Colonic mucosa (tissue), 4 donors: ENCODE measurements around the gene AK4. TPM values are rescaled to one million over a fixed set of nuclear protein-coding genes. Genes with fewer than 3 reads are reported as not detected.

ENCODE experiments used
- DNase-seq: peaks from one replicate; pipeline ENCODE4 v3.0.0-alpha.2; 2020
- H3K27ac ChIP-seq: fragments of 200-600 bp; one replicate; pipeline ENCODE4 v1.8.0; 2021
- H3K27me3 ChIP-seq: fragments of 200-600 bp; one replicate; pipeline ENCODE4 v1.8.0; 2021
- H3K36me3 ChIP-seq: fragments of 200-600 bp; one replicate; pipeline ENCODE4 v1.8.0; 2021
- H3K4me1 ChIP-seq: fragments of 200-600 bp; one replicate; pipeline ENCODE4 v1.8.0; 2021; ENCODE audit warnings: mild to moderate bottlenecking
- H3K4me3 ChIP-seq: fragments of 200-600 bp; one replicate; pipeline ENCODE4 v1.8.0; 2021
- H3K9ac ChIP-seq, 2 donors: one replicate each; pipeline ENCODE4 v1.7.0; 2013; ENCODE audit warnings: control low read depth in 2 of 2, low read depth in 2 of 2, low read length in 2 of 2
- H3K9me3 ChIP-seq: fragments of 200-600 bp; one replicate; pipeline ENCODE4 v1.8.0; 2021
- intact Hi-C: fragments of 100-400 bp; cut with DNase I; formaldehyde crosslinking; loops from one replicate; pipeline ENCODE4 v1.14.1; 2022
- total RNA-seq, 2 donors: library from RNA; stranded (reverse); fragmentation: NEBNext Ultra II Directional in 1 of 2; extraction: Animal tissue kit (Norgen Biotek cat#: 25700) in 1 of 2; gene quantifications; one replicate each; pipeline ENCODE4 v1.2.1, GENCODE V29; 2021
- TF ChIP-seq, protein P1 (sequence below): fragments of 200-600 bp; IDR thresholded peaks from one replicate; pipeline ENCODE4 v1.8.0; 2022; ENCODE audit warnings: antibody characterized with exemption, mild to moderate bottlenecking
- donor health status: healthy.
- donor health status: DM: no; HTN: no; CAD: no.
- donor health status: DM: no; HTN: no; CAD: no.

Gene AK4
- total RNA-seq, 2 donors from 2014 or later = 60.3 to 112 TPM

DNA sequence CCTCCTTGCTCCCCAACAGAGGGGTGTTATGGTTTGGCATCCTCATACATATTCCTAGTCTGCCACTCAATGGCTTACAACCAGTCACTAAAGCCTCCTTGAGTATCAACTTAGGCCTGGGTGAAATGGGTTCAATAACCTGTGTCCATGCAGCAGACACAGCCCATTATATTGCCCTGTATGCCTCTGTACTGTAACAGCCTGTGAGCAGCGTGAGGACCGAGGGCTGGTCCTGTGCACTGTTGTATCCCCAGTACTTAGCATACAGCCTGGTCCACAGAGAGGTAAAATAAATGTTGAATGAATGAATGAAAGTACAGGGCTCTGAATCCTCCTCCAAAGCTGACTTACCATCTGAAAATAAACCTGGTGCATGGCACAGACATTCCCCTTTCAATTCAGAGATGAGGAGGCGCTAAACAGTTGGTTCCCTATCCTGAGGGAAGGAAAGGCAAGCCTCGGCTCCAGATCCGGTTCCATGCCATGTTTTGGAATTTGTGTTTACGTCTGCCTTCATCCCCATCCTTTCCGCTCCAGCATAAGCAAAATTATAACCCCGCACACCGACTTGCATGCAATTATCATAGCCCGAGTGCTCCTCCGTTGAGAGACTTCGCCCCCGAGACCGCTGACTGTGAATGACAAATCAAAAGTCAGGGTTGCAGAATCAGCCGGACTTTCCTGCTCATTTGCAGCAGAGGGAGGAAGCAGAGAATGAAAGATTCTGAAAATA lies 116.4 kb downstream of the AK4 start:
- Histone ChIP-seq H3K4me1 (peaks cover 5% of the 10 kb centered on the region), H3K4me3 (no peak overlapping the region), H3K36me3 (no peaks in the 10 kb centered on the region), H3K27ac (no peak overlapping the region), H3K9ac (no peak overlapping the region), H3K9me3 (no peaks in the 10 kb centered on the region), H3K27me3 (no peaks in the 10 kb centered on the region)
- peak; percentile 38 for DNase-seq
- TF ChIP-seq, protein P1, sequence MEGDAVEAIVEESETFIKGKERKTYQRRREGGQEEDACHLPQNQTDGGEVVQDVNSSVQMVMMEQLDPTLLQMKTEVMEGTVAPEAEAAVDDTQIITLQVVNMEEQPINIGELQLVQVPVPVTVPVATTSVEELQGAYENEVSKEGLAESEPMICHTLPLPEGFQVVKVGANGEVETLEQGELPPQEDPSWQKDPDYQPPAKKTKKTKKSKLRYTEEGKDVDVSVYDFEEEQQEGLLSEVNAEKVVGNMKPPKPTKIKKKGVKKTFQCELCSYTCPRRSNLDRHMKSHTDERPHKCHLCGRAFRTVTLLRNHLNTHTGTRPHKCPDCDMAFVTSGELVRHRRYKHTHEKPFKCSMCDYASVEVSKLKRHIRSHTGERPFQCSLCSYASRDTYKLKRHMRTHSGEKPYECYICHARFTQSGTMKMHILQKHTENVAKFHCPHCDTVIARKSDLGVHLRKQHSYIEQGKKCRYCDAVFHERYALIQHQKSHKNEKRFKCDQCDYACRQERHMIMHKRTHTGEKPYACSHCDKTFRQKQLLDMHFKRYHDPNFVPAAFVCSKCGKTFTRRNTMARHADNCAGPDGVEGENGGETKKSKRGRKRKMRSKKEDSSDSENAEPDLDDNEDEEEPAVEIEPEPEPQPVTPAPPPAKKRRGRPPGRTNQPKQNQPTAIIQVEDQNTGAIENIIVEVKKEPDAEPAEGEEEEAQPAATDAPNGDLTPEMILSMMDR = no peak
- intact Hi-C loops = no loop called here

- DNase-seq = no peak
- intact Hi-C loops = no loop called here
- Histone ChIP-seq H3K27ac (no peak overlapping the region), H3K9me3 (no peaks in the 10 kb centered on the region), H3K9ac (no peak overlapping the region), H3K4me3 (peak overlapping the region; percentile 30), H3K4me1 (peaks cover 5% of the 10 kb centered on the region), H3K27me3 (no peaks in the 10 kb centered on the region), H3K36me3 (no peaks in the 10 kb centered on the region)
- TF ChIP-seq, protein P1 = no peak
Measured at GRCh38 chr1:65265296-65265650, 117.3 kb downstream of the AK4 start.

DNA sequence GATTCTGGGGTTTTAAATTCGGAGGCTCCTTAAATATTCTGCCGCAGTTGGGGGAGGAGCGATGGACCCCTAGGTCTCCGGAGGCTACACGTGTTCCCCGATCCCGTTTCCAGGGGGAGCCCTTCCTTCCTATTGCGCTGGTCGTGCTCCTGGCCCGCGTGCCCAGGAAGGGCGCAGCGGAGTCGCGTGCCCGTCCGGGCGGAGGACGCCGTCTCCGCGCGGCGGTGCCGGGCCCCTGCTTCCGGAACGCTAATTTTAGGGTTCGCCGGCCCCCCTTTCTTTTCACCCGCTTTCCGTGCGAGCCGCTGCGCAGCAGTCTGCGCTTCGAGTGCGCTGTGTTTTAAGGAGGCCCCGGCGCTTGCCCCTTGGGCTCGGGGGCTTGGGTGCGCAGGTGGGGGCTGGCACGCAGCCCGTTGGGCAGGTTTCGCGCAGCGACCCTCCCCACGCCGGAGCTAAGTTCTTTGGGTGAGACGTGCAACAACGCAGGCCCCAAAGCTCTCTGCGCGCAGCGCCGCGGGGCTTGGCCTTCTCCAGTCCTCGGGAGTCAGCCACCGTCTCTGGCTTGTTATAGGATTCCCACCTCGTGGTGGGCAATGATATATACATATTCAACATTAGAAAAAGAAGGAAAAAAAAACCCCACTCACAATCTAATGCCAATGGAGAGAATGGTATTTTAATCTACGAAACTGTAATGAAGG lies 117.8 kb downstream of the AK4 start:
- peak; percentile 36 for DNase-seq
- Histone ChIP-seq H3K27ac (no peak overlapping the region), H3K9me3 (no peaks in the 10 kb centered on the region), H3K36me3 (no peaks in the 10 kb centered on the region), H3K4me3 (peak overlapping the region; percentile 30), H3K9ac (peak overlapping the region in 1 of 2 donors; percentile 50), H3K27me3 (no peaks in the 10 kb centered on the region), H3K4me1 (peaks cover 5% of the 10 kb centered on the region)
- intact Hi-C loops = no loop called here
- TF ChIP-seq, protein P1 = no peak

DNA sequence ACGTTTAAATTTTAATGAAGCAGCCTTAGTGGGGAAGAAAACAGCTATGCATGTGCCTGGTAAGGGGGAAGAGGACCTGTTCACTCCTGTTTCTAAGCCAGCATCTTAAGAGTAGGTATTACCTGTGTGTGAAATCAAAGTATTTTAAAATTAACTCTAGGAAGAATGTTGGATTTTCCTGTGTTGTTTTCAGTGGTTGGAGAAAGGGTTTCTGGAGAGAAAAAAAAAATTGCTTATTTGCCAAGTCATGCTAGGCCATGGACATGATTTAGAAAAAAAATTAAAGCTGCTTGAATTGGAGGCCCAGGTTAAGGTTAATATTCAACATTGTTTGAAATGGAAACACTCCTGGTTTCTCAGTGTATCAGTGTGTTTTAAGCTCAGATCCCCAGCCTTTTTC lies 118.5 kb downstream of the AK4 start:
- no peak for DNase-seq
- Histone ChIP-seq H3K27me3 (no peaks in the 10 kb centered on the region), H3K4me3 (no peak overlapping the region), H3K27ac (no peak overlapping the region), H3K9me3 (no peaks in the 10 kb centered on the region), H3K36me3 (no peaks in the 10 kb centered on the region), H3K9ac (no peak overlapping the region), H3K4me1 (peaks cover 5% of the 10 kb centered on the region)
- TF ChIP-seq, protein P1 = no peak
- intact Hi-C loops = no loop called here

DNA sequence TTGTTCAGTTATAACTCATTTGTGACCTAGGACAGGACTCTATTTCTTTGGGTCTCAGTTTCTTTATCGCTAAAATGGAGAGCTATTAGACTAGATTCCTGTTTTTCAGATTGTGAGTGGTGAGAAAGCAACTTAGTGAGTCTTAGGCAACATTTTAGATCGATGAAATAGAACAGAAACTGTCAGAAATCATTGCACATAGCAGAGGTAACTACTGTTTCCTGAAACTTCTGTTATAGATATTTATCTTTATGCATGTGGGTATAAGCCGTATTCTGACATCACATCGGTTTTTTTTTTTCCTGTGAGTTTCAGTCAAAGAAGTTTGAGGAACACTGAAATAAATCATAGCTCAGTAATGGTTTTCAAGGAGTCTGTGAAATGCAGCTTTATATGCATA lies 119.3 kb downstream of the AK4 start:
- H3K27ac ChIP-seq = no peak overlapping the region
- DNase-seq = no peak
- H3K4me3 ChIP-seq = no peak overlapping the region
- no peaks in the 10 kb centered on the region for H3K36me3 ChIP-seq
- H3K9ac ChIP-seq = no peak overlapping the region
- TF ChIP-seq, protein P1 = no peak
- H3K9me3 ChIP-seq = no peaks in the 10 kb centered on the region
- no peaks in the 10 kb centered on the region for H3K27me3 ChIP-seq
- peaks cover 5% of the 10 kb centered on the region for H3K4me1 ChIP-seq
- intact Hi-C loops = no loop called here
